Measurements from ENCODE around the gene CCDC178.
"Not testable (repeated sequence)": the region's sequence is repeated elsewhere in the genome, so short reads cannot be mapped to it uniquely, and the experiment has no call there.

CCDC178 gene

DNA sequence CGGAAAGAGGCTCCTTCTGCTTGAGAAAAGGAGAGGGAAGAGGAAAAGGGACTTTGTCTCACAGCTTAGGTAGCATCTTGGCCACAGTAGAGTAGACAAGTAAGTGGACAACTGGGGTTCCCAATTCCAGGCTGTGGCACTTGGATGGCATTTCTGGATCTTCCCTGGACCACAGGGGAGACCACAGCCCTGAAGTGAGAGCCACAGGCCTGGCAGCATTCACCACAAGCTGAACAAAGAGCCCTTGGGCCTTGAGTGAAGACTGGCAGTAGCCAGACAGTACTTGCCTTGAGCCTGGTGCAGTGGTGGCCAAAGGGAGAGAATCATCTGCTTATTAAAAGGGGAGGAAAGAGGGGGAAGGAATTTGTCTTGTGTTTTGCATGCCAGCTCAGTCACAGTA lies 441.6 kb downstream of the CCDC178 start:
- no peak for DNase-seq (ENCODE audit: low read depth, low spot score)

DNA sequence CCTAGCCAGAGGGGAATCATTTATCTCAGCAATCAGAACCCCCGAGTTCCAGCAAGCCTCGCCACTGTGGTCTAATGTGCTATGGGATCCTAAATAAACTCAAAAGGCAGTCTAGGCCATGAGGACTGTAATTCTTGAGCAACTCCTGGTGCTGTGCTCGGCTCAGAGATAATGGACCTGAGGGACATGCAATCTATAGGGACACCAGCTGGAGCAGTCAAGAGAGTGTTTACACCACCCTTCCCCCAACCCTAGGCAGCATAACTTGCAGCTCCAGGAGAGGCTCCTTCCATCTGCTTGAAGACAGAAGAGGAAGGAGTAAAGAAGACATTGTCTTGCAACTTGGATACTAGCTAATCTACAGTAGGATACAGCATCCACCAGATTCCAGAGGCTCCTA lies 442.2 kb downstream of the CCDC178 start:
- no peak for DNase-seq (ENCODE audit: low read depth, low spot score)

GRCh38 chr18:32983721-32984120 lies 456.8 kb downstream of the CCDC178 start:
- no peak for DNase-seq (ENCODE audit: low read depth, low spot score)

- DNase-seq (ENCODE audit: low read depth, low spot score) = no peak
These were observed 459.6 kb downstream of the CCDC178 start for GRCh38 chr18:32980896-32981295.

DNA sequence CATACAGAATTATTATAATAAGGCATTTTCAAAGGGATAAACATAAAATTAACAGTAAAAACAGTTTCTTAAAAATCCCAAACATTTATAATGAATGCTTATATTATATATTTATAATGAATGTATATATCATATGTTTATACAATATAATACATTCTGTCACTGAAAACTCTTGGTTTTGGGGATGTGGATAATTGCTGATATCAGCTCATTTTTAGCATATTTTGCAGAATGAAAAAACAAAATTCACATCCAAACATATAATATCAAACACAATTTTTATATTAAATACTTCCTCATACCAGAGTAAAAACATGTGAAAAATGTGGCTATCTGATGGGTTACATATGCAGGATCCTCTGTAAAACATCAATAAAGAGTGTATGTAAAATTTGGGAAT lies 465.0 kb downstream of the CCDC178 start:
- no peak for DNase-seq (ENCODE audit: low read depth, low spot score)

DNA sequence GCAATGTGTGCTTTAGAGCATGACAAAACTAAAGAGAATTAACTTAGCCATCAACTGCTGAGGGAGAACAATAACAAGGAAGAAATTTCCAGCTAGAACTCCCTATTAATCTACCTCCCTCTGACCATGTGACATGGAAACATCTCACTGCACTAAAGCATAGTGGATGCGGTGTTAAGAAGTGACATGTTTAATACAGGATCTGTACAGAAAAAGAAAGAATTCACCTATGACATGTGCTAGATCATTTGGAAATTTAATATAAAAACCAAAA lies 465.4 kb downstream of the CCDC178 start:
- DNase-seq (ENCODE audit: low read depth, low spot score) = no peak

DNA sequence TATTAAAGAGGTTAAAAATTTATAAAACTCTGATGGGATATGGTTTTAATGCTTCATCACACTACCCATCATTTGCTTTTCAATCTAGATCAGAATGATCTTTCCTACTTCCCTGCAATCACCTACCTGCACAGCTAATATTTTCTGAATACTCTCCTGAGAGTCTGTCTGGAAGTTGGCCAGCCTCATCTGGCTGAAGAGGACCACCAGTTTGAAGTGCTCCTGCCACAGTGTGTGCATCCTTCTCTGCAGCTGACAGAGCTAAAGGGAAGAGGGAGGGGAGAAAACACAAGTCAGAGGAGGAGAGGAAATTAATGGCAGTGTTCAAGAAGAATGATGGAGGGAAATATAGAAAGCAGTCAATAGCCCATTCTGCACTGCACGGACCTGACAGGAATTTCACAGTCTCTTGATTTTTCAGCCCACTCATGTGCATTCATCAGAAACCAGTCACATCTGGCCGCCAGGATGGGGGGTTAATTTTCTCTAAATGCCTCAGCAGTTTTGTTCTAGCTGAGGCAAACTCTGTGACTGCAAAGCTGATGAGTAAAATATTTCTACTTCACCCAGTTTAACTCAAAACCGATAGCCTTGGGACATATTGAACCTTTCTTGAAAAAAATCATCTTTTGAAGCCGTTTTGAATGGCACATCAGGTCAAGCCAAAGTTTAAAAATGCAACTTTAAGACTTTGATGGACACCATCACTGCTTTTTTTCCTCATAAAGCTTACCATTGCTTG lies 465.9 kb downstream of the CCDC178 start:
- no peak for DNase-seq (ENCODE audit: low read depth, low spot score)

GRCh38 chr18:32968248-32968647 lies 472.3 kb downstream of the CCDC178 start:
- no peak for DNase-seq (ENCODE audit: low read depth, low spot score)

- no peak for DNase-seq (ENCODE audit: low read depth, low spot score)
These were observed 474.4 kb downstream of the CCDC178 start for GRCh38 chr18:32966141-32966540.

GRCh38 chr18:32961538-32961937 lies 479.0 kb downstream of the CCDC178 start:
- DNase-seq (ENCODE audit: low read depth, low spot score) = no peak

GRCh38 chr18:32958746-32959145 lies 481.8 kb downstream of the CCDC178 start:
- DNase-seq (ENCODE audit: low read depth, low spot score) = no peak

GRCh38 chr18:32956591-32957315 lies 483.8 kb downstream of the CCDC178 start:
- peak; percentile 74 for DNase-seq (ENCODE audit: low read depth, low spot score)

DNA sequence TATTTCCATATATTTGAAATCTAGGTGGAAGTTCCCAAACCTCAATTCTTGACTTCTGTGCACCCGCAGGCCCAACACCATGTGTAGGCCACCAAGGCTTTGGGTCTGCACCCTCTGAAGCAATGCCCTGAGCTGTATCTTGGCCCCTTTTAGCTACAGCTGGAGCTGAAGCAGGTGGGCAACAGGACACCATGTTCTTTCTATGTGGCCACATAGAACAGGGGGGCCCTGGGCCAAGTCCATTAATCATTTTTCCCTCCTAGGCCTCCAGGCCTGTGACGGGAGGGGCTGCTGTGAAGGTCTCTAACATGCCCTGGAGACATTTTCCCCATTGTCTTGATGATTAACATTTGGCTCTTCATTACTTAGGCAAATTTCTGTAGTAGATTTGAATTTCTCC lies 488.2 kb downstream of the CCDC178 start:
- not testable (repeated sequence) for DNase-seq (ENCODE audit: low read depth, low spot score)

DNA sequence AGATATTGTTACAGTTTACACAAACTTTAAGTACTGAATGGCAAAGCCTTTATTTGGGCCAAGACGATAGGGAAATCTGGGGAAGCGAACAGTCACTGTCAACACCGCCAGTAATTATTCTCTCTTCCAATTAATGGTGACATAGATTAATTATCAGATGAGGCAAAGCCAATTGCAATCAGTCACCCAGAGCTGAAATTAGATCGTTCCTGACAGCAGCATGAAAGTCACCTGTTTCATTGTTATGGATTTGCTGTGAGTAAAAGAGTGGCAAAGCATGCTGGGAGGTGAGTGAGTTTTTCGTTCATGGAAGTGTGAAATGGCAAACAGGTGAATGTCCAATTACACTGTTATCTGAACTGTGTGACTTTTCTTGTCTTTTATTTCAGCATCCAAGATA lies 502.9 kb downstream of the CCDC178 start:
- no peak for DNase-seq (ENCODE audit: low read depth, low spot score)

- DNase-seq (ENCODE audit: low read depth, low spot score) = no peak
These were observed 503.5 kb downstream of the CCDC178 start for GRCh38 chr18:32937066-32937465.

DNA sequence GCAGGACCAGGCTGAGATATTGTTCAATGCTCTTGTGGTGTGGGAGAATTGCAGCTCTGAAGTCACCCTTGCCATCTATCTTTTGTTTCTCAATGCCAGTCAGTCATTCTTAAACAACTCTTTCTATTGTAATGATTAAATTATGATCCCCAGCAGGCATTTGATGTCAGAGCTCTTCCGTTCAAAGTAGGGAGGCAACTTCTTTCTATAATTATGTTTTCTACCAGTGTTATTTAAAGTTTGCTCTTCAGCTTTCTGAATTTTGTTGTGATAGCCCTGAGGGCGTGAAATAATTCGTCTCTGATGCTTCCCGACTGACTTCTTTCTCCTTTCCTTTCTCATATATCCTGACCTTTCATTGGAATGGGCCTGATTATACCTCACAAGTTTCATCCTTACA lies 506.3 kb downstream of the CCDC178 start:
- no peak for DNase-seq (ENCODE audit: low read depth, low spot score)

- DNase-seq (ENCODE audit: low read depth, low spot score) = peak; percentile 20
These were observed 509.7 kb downstream of the CCDC178 start for GRCh38 chr18:32930695-32931301.

GRCh38 chr18:32929213-32929612 lies 511.3 kb downstream of the CCDC178 start:
- DNase-seq (ENCODE audit: low read depth, low spot score) = no peak

DNA sequence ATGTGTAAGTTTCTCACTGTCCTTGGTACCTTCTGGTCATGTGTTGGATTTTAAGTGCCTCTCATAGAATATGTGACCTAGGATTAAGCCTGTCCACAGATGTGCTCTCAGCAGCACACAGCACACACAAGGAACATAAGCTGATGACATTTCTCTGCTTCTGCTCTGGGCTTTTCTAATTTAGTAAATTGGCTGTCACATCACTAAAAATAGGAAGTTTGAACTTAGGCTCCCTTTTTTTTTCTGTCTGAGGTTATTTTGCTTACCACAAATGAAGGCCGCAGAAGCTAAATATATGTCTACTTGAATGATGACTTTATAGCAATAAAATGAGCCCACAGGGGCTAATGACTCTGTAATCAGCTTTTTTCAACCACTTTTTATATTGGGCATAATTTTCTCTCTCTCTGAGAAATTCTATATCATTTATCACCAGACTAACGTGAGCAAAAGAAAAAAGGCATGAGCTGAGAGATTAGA lies 517.5 kb downstream of the CCDC178 start:
- no peak for DNase-seq (ENCODE audit: low read depth, low spot score)

GRCh38 chr18:32920796-32921787 lies 519.4 kb downstream of the CCDC178 start:
- peak; percentile 60 for DNase-seq (ENCODE audit: low read depth, low spot score)

GRCh38 chr18:32919799-32920198 lies 520.7 kb downstream of the CCDC178 start:
- DNase-seq (ENCODE audit: low read depth, low spot score) = no peak
